K562 (cell line): ENCODE data around the gene PLGRKT. TPM values are rescaled to one million over a fixed set of nuclear protein-coding genes. Genes with fewer than 3 reads are reported as not detected.

Experiments used
- ATAC-seq: fragments of 200-7000 bp; cut with Tn5 transposase; 3 replicates; pipeline ENCODE4 v1.9.1; 2020; ENCODE audit warnings: moderate library complexity
- BruUV-seq: library from RNA; stranded (reverse); fragments of 400-500 nt; replicated peaks from 2 replicates; lab custom pipeline; 2021; lab: Mats Ljungman, UMichigan
- CTCF ChIA-PET: fragments of 300-600 bp; formaldehyde crosslinking; extraction: SDS; loops from one replicate; lab custom pipeline; 2021; ENCODE audit warnings: low intra/inter-chr PET ratio; lab: Yijun Ruan, JAX
- POLR2A ChIA-PET: fragments of 300-600, 350-650 bp; sonication (Branson Sonifier 250); formaldehyde crosslinking; extraction: SDS; loops from one replicate; lab custom pipeline; 2021; ENCODE audit warnings: antibody characterized with exemption, inconsistent platforms; lab: Yijun Ruan, JAX
- DNase-seq, 4 experiments: peaks; one replicate each; pipeline versions ENCODE4 v3.0.0 to v3.0.0-alpha.2; 2011 to 2018; ENCODE audit warnings: low spot score in 3 of 4, mixed read lengths in 3 of 4; ENCODE audit errors: extremely low read depth in 1 of 4
- FAIRE-seq: peaks from 2 replicates; lab custom pipeline; 2011; peaks lifted over from hg19 to GRCh38; lab: Jason Lieb, UNC
- H2AFZ ChIP-seq: 2 replicates; pipeline ENCODE4 v1.6.0; 2011; ENCODE audit warnings: low read depth, low read length, control low read depth, inconsistent platforms
- H3K27ac ChIP-seq: fragments of 200-600 bp; 3 replicates; pipeline ENCODE4 v1.8.0; 2011; ENCODE audit warnings: low read depth, mild to moderate bottlenecking, control low read depth, inconsistent platforms, low read length, moderate library complexity, mixed read lengths; ENCODE audit errors: extremely low read depth
- H3K27me3 ChIP-seq, 2 experiments: fragments of 300-600 bp in 1 of 2; 2 replicates in 1 of 2; 3 replicates in 1 of 2; pipeline versions ENCODE4 v1.6.0 to v1.8.0; 2011; ENCODE audit warnings: inconsistent platforms in 2 of 2, low read length in 2 of 2, mild to moderate bottlenecking in 1 of 2, mixed read lengths in 1 of 2, moderate library complexity in 1 of 2; ENCODE audit not compliant: control insufficient read depth in 2 of 2, insufficient read depth in 2 of 2
- H3K36me3 ChIP-seq: fragments of 300-600 bp; 3 replicates; pipeline ENCODE4 v1.8.0; 2011; ENCODE audit warnings: mild to moderate bottlenecking, low read length, inconsistent platforms; ENCODE audit not compliant: control insufficient read depth, insufficient read depth
- H3K4me1 ChIP-seq, 2 experiments: fragments of 200-600 bp in 1 of 2; replicated peaks in 1 of 2; 2 replicates in 1 of 2; 3 replicates in 1 of 2; pipeline versions ENCODE4 v1.5.1 to v1.8.0; 2011; ENCODE audit warnings: inconsistent platforms in 2 of 2, low read length in 2 of 2, mild to moderate bottlenecking in 1 of 2, mixed read lengths in 1 of 2, moderate library complexity in 1 of 2; ENCODE audit not compliant: control insufficient read depth in 2 of 2, insufficient read depth in 2 of 2
- H3K4me2 ChIP-seq: 2 replicates; pipeline ENCODE4 v1.6.1; 2011; ENCODE audit warnings: low read length, control low read depth, inconsistent platforms, mixed read lengths; ENCODE audit not compliant: insufficient read depth
- H3K4me3 ChIP-seq: fragments of 200-600 bp; sonication (generic), shearing (Covaris generic); 2 replicates; pipeline ENCODE4 v1.5.1; 2016; ENCODE audit warnings: control low read depth, inconsistent platforms
- H3K79me2 ChIP-seq: fragments of 200-600 bp; 3 replicates; pipeline ENCODE4 v1.8.0; 2011; ENCODE audit warnings: low read length, inconsistent platforms; ENCODE audit not compliant: control insufficient read depth, insufficient read depth
- H3K9ac ChIP-seq, 2 experiments: 2 replicates each; pipeline versions ENCODE4 v1.6.0 to v1.6.1; 2011; ENCODE audit warnings: low read depth in 2 of 2, low read length in 2 of 2, control low read depth in 1 of 2, inconsistent platforms in 1 of 2, mild to moderate bottlenecking in 1 of 2, mixed read lengths in 1 of 2; ENCODE audit not compliant: insufficient read depth in 1 of 2
- H3K9me1 ChIP-seq: one replicate; pipeline ENCODE4 v1.6.0; 2011; ENCODE audit warnings: inconsistent platforms, mild to moderate bottlenecking, low read length, moderate library complexity; ENCODE audit not compliant: control insufficient read depth, insufficient read depth
- H3K9me3 ChIP-seq: replicated peaks from 2 replicates; pipeline ENCODE4 v1.5.1; 2011; ENCODE audit warnings: low read depth, low read length, inconsistent platforms; ENCODE audit not compliant: control insufficient read depth, insufficient read depth
- H4K20me1 ChIP-seq: replicated peaks from 2 replicates; pipeline ENCODE4 v1.6.1; 2011; ENCODE audit warnings: low read length, inconsistent platforms, mixed read lengths; ENCODE audit not compliant: control insufficient read depth, insufficient read depth
- BCOR ChIP-seq: fragments of 450-650 bp; IDR thresholded peaks from 2 replicates; pipeline ENCODE4 v1.6.1; 2016
- KAT2B ChIP-seq: IDR thresholded peaks from one replicate; pipeline ENCODE4 v1.6.1; 2012; ENCODE audit warnings: low read depth, mild to moderate bottlenecking, control low read depth, inconsistent platforms, low read length, moderate library complexity
- NCOA4 ChIP-seq: fragments of 450-650 bp; IDR thresholded peaks from 2 replicates; pipeline ENCODE4 v1.6.1; 2018; ENCODE audit warnings: mild to moderate bottlenecking; ENCODE audit not compliant: partially characterized antibody
- SUPT5H ChIP-seq: fragments of 450-650 bp; IDR thresholded peaks from 2 replicates; pipeline ENCODE4 v1.6.1; 2016
- ZNF165 ChIP-seq: fragments of 250-450 bp; sonication (Bioruptor Pico); IDR thresholded peaks from 2 replicates; pipeline ENCODE4 v1.4.0; 2020; ENCODE audit warnings: borderline replicate concordance
- ZNF3 ChIP-seq: fragments of 250-450 bp; sonication (Bioruptor Pico); IDR thresholded peaks from 2 replicates; pipeline ENCODE4 v1.5.0; 2021; ENCODE audit warnings: mild to moderate bottlenecking, moderate library complexity
- WGBS: fragments of 100-300 bp; shearing (Covaris generic); methylation state at CpG from one replicate; pipeline ENCODE4 v1.1.6; 2016; ENCODE audit warnings: low coverage, mixed read lengths; ENCODE audit not compliant: insufficient coverage; ENCODE audit errors: missing lambda C conversion rate; 5-methylcytosine and 5-hydroxymethylcytosine counted together
- in situ Hi-C: fragments of 300-500 bp; cut with MboI; formaldehyde crosslinking; loops from 4 replicates; pipeline ENCODE4 v1.15.0; 2018; ENCODE audit warnings: inconsistent platforms, mixed read lengths
- intact Hi-C: fragments of 100-400 bp; cut with micrococcal nuclease; formaldehyde crosslinking; loops from 2 replicates; pipeline ENCODE4 v1.14.2; 2022
- polyA plus RNA-seq, 8 experiments: library from polyadenylated mRNA; depleted of rRNA in 4 of 8; stranded (reverse) in 5 of 8; unstranded in 3 of 8; fragments of >200 nt; fragmentation: Nextera tagmentation in 2 of 8; fragmentation: Illumina TruSeq in 1 of 8; extraction: Ambion mirVana in 2 of 8; extraction: Trizol in 1 of 8; gene quantifications; 2 replicates each; pipeline versions ENCODE4 v1.2.1 to v1.2.3, GENCODE V29; 2011 to 2014; ENCODE audit warnings: inconsistent platforms in 1 of 8, missing spikeins in 1 of 8
- total RNA-seq, 7 experiments: library from RNA; depleted of rRNA in 6 of 7; stranded (reverse); fragments of >200 nt in 6 of 7; fragmentation: Illumina TruSeq in 2 of 7; extraction: Trizol in 2 of 7; gene quantifications; 2 replicates each; pipeline versions ENCODE4 v1.2.1 to v1.2.3, GENCODE V29; 2011 to 2021; ENCODE audit warnings: low replicate concordance in 1 of 7

PLGRKT gene
- total and polyA plus RNA-seq, 9 of the 15 experiments (the other 6 are each of a cell fraction or from before 2014, with no cell fraction given): 4.7 to 13.8 (median 6.5) TPM

GRCh38 chr9:5460157-5460556, 22.4 kb upstream of the PLGRKT start:
- no peaks in the 10 kb centered on the region for H4K20me1 ChIP-seq
- DNase-seq (no peak), FAIRE-seq (no peak), ATAC-seq (no peak)
- H3K27me3 ChIP-seq: no peaks in the 10 kb centered on the region
- H3K4me2 ChIP-seq: no peak overlapping the region
- no peaks in the 10 kb centered on the region; a peak in 1 of 5 replicates for H3K4me1 ChIP-seq
- CTCF ChIA-PET: no interaction called here
- H3K4me3 ChIP-seq: no peak overlapping the region
- no peak overlapping the region for H3K27ac ChIP-seq
- in situ Hi-C loops: no loop called here
- H3K9me3 ChIP-seq: no peaks in the 10 kb centered on the region
- no TSS peak for BruUV-seq
- H3K79me2 ChIP-seq: no peaks in the 10 kb centered on the region
- intact Hi-C loops: no loop called here
- POLR2A ChIA-PET: interaction anchor here (0.7 kb wide), 2 partner anchors 10 to 1180 kb away, joined by 3 to 4 read pairs; partner anchors contain the start of gene CD274
- no peaks in the 10 kb centered on the region for H3K36me3 ChIP-seq
- WGBS: no CpG with 5 or more reads among the region's 1 CpG
- no peak overlapping the region for H2AFZ ChIP-seq
- H3K9ac ChIP-seq: no peak overlapping the region
- TF ChIP-seq BCOR (peak; percentile 44; the same call in 1 of the 2 replicates), NCOA4 (no peak), KAT2B (no peak), ZNF165 (CRISPR knock-in tag) (no peak)
- no peaks in the 10 kb centered on the region for H3K9me1 ChIP-seq

- Histone ChIP-seq H2AFZ (peak overlapping the region; percentile 60; the same call in 1 of the 2 replicates), H3K4me3 (no peak overlapping the region), H3K27ac (no peak overlapping the region), H3K79me2 (no peaks in the 10 kb centered on the region), H3K9ac (no peak overlapping the region), H3K4me2 (no peak overlapping the region), H4K20me1 (no peaks in the 10 kb centered on the region), H3K4me1 (no peaks in the 10 kb centered on the region; a peak in 1 of 5 replicates), H3K9me1 (no peaks in the 10 kb centered on the region), H3K9me3 (no peaks in the 10 kb centered on the region), H3K36me3 (no peaks in the 10 kb centered on the region), H3K27me3 (no peaks in the 10 kb centered on the region)
- FAIRE-seq (peak; percentile 35), ATAC-seq (no peak; the same call in 1 of the 3 replicates), DNase-seq (no peak)
- intact Hi-C loops (no loop called here), in situ Hi-C loops (no loop called here)
- ChIA-PET CTCF (interaction anchor here (0.7 kb wide), 1 partner anchor 141 kb away, joined by 3 read pairs; no protein-coding TSS in a partner anchor), POLR2A (interaction anchor here (0.6 to 0.7 kb wide), 2 partner anchors 9 to 1181 kb away, joined by 3 to 5 read pairs; partner anchors contain the start of gene CD274)
- BruUV-seq: no TSS peak
- 10% methylated on average over 4 of the region's 4 CpGs for WGBS
- no peak for TF ChIP-seq SUPT5H
- TF ChIP-seq ZNF3 (CRISPR knock-in tag): no peak
These were observed 21.6 kb upstream of the PLGRKT start for GRCh38 chr9:5459289-5459829.
